Activated naive CD4-positive, alpha-beta T cell treated with anti-CD3 and anti-CD28 coated beads, Interleukin-2, amount 10 ng/mL, durations not matched to agents 7 days and 5 days (primary cell): ENCODE data around the gene KIF23.

Source experiments
- CTCF ChIA-PET: fragments of 350-600 bp; sonication (Branson Sonifier 250); formaldehyde crosslinking; loops from one replicate; lab custom pipeline; 2021; ENCODE audit warnings: antibody characterized with exemption; lab: Charles Lee
- DNase-seq: peaks from one replicate; pipeline ENCODE4 v3.0.0-alpha.2; 2020
- H3K27ac Mint-ChIP-seq: one replicate; pipeline ENCODE4 v1.8.0; 2021; ENCODE audit warnings: mild to moderate bottlenecking, moderate library complexity, mixed read lengths
- H3K27me3 Mint-ChIP-seq: one replicate; pipeline ENCODE4 v1.8.0; 2021; ENCODE audit warnings: mild to moderate bottlenecking, mixed read lengths
- H3K36me3 Mint-ChIP-seq: one replicate; pipeline ENCODE4 v1.8.0; 2021; ENCODE audit warnings: mixed read lengths
- H3K4me1 Mint-ChIP-seq: one replicate; pipeline ENCODE4 v1.8.0; 2021; ENCODE audit warnings: mixed read lengths
- H3K4me3 Mint-ChIP-seq: one replicate; pipeline ENCODE4 v1.8.0; 2021; ENCODE audit warnings: mild to moderate bottlenecking, moderate library complexity, mixed read lengths
- H3K9me3 Mint-ChIP-seq: one replicate; pipeline ENCODE4 v1.8.0; 2021; ENCODE audit warnings: mixed read lengths

KIF23 gene

DNA sequence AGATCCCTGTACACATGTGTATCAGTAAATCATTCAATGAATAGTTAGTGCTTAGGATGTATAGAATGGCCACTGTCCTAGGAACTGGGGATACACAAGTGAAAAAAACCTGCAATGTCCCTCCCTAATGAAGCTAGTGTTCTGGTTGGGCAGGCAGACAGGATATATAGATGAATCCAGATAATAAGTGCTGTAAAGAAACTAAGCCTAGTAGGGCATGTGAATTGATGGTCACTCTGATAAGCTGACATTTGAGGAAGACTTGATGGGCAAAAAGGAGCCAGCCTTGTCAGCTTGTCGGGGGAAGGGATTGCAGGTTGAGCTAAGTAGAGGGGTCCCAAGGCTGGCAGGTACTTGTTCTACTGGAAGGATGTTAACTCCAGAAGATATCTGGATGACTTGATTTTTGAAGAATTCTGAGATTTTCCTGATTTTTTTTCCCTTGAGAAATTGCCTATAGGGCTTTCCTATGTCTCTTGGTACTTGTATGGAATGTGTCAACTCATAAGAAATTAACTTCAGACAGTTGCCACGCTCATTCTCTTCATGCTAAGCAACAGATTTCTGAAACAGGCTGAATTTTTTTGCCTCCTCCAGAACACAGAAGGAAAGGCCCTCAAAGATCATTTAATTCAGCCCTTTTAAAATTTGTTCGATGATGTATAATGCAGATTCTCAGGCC lies 6.3 kb upstream of the KIF23 start:
- no peak overlapping the region for H3K27ac Mint-ChIP-seq
- DNase-seq, result no peak
- no peak overlapping the region for H3K4me3 Mint-ChIP-seq
- H3K4me1 Mint-ChIP-seq, result no peaks in the 10 kb centered on the region
- no peaks in the 10 kb centered on the region for H3K9me3 Mint-ChIP-seq
- peaks cover 22% of the 10 kb centered on the region for H3K27me3 Mint-ChIP-seq
- no peaks in the 10 kb centered on the region for H3K36me3 Mint-ChIP-seq
- CTCF ChIA-PET, result interaction anchor here (1.3 kb wide), 1 partner anchor 13 kb away, joined by 4 read pairs; no protein-coding TSS in a partner anchor

DNA sequence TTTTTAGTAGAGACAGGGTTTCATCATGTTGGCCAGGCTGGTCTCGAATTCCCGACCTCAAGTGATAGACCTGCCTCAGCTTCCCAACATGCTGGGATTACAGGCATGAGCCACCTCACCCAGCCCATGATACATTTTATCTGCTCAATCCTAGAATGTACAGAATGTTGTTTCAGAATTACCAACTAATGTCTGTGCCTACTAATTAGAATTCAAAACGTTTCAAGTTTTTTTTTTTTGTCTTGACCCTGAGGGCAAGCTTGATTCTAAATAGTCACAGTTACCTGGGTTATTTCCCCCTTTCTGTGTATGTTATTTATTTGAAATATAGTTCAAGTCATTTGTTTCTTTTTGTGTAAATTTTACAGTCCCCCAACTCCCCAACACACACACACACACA lies 5.3 kb upstream of the KIF23 start:
- Mint-ChIP-seq H3K36me3 (no peaks in the 10 kb centered on the region), H3K27me3 (peaks cover 22% of the 10 kb centered on the region), H3K4me1 (peaks cover 4% of the 10 kb centered on the region), H3K9me3 (no peaks in the 10 kb centered on the region), H3K27ac (no peak overlapping the region), H3K4me3 (no peak overlapping the region)
- no peak for DNase-seq
- CTCF ChIA-PET, result no interaction called here

DNA sequence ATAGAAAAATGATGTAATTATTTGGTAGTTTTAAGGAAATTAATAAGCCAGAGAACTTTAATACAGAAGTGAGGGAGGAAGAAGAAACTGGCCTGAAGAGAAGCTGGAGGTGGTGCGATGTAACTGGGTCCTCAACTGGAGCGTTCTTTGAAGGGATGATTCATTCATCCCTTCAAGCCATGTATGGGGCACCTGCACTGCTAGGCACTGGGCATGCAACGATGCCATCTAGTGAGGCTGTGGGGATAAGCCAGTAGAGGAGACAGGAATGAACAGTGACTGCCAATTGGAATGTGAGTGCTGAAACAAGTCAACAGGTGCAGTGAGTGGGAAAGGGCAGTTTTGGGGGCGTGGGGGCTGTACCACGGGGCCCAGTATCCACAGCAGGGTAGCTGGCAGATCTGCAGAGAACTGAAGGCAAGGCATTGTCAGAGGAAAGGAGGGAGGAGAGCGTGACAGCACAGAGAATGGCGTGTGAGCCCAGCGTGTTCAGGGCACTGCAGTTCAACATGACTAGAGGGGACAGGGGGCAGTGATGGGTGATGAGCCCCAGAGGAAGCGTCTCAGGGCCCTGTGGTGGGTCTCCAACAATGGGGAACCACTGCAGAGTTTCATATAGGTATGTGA lies 3.8 kb upstream of the KIF23 start:
- Mint-ChIP-seq H3K4me3 (no peak overlapping the region), H3K27me3 (peaks cover 21% of the 10 kb centered on the region), H3K4me1 (peaks cover 12% of the 10 kb centered on the region), H3K27ac (no peak overlapping the region), H3K36me3 (peaks cover 1% of the 10 kb centered on the region), H3K9me3 (no peaks in the 10 kb centered on the region)
- DNase-seq, result peak; percentile 30
- CTCF ChIA-PET, result interaction anchor here (1.1 kb wide), 1 partner anchor 351 kb away, joined by 3 read pairs; no protein-coding TSS in a partner anchor

DNA sequence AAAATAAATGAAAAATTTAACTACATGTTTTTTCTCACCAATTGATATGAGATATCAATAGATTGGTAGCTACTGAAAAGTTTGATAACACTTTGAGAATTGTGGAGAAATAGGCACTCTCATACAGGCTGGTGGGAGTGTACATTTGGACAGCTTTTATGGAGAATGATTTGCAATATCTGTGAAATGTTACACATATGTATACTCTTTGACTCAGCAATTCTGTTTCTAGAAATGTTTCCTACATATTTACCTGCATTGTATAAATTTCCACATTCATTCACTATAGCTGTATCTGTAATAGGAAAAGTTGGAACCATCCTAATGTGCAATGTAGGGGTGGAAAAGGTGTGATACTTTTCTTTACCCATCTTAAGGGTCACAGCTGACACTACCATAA lies 1.9 kb upstream of the KIF23 start:
- Mint-ChIP-seq H3K27me3 (peaks cover 16% of the 10 kb centered on the region), H3K4me3 (no peak overlapping the region), H3K36me3 (peaks cover 3% of the 10 kb centered on the region), H3K4me1 (peaks cover 26% of the 10 kb centered on the region), H3K27ac (no peak overlapping the region), H3K9me3 (no peaks in the 10 kb centered on the region)
- CTCF ChIA-PET, result interaction anchor here (1.2 to 1.6 kb wide), 2 partner anchors 13 to 74 kb away, joined by 3 read pairs; no protein-coding TSS in a partner anchor
- no peak for DNase-seq

DNA sequence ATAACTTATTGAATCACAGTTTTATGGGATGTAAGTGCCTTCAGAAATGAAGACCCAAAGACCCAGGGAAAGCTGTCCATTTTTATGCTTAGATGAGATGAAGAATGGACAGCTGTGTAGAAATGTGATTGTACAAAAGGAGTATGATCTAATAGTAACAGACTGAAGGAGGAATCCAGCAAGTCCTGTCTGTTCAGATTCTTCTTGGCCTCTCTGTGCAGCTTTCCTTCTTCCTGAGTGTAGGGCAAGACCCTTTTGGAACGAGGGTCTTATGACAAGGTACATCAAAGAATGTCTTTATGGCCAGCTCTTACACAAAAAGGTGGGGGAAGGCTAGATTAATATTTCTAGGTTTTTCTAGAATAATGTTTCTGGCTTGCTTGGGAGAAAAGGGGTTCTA lies 1.4 kb upstream of the KIF23 start:
- no peak overlapping the region for H3K4me3 Mint-ChIP-seq
- no peak for DNase-seq
- peaks cover 30% of the 10 kb centered on the region for H3K4me1 Mint-ChIP-seq
- peaks cover 15% of the 10 kb centered on the region for H3K27me3 Mint-ChIP-seq
- CTCF ChIA-PET, result interaction anchor here (1.2 to 1.6 kb wide), 2 partner anchors 13 to 75 kb away, joined by 3 read pairs; no protein-coding TSS in a partner anchor
- no peaks in the 10 kb centered on the region for H3K9me3 Mint-ChIP-seq
- H3K36me3 Mint-ChIP-seq, result peaks cover 7% of the 10 kb centered on the region
- H3K27ac Mint-ChIP-seq, result no peak overlapping the region

DNA sequence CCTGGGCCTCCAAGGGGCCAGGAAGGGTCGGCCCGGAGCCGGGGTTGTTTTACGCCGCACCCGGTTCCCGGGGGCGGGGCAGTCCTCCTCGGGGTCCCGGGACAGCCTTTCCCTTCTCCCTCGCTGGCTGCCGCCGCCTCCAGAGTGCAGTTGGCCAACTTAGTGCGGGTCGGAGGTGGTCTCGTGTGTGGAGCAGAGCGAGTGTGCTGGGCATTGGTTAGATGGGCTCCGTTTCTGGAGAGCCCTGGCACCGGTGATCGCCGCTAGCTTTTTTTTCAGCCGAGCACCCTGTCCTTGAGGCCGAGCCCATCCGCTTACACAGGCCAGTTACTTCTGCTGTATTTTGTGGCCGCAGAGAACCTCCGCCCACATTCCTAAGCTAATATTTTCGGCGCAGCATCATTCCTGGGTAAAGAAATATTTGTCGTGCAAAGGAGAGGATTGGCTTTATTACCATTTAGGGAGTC lies 585 bp downstream of the KIF23 start:
- Mint-ChIP-seq H3K9me3 (no peaks in the 10 kb centered on the region), H3K4me1 (peaks cover 41% of the 10 kb centered on the region), H3K36me3 (peaks cover 24% of the 10 kb centered on the region), H3K4me3 (peak overlapping the region; percentile 86), H3K27ac (no peak overlapping the region), H3K27me3 (peaks cover 10% of the 10 kb centered on the region)
- CTCF ChIA-PET, result no interaction called here
- DNase-seq, result peak; percentile 48

DNA sequence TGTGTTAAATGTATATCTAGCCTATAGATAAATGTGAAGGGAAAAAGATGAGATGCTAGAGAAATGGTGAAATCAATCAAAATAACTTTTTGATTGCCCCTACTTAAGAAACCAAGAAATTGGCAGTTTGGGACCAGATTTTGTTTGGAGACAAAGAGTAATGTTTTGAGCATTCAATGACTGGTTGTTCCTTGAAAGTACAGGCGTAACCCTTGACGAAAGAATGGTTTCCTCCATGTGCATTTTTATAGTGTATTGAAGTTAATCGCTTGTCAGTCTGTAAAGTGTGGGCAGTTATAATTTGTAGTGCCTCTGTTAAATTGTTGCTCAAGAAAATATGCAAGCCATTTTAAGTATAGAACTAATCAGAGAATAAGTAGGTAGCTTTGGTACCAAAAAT lies 1.2 kb downstream of the KIF23 start:
- Mint-ChIP-seq H3K9me3 (no peaks in the 10 kb centered on the region), H3K27ac (no peak overlapping the region), H3K4me1 (peaks cover 41% of the 10 kb centered on the region), H3K27me3 (peaks cover 10% of the 10 kb centered on the region), H3K4me3 (peak overlapping the region; percentile 86), H3K36me3 (peaks cover 27% of the 10 kb centered on the region)
- CTCF ChIA-PET, result no interaction called here
- DNase-seq, result no peak

DNA sequence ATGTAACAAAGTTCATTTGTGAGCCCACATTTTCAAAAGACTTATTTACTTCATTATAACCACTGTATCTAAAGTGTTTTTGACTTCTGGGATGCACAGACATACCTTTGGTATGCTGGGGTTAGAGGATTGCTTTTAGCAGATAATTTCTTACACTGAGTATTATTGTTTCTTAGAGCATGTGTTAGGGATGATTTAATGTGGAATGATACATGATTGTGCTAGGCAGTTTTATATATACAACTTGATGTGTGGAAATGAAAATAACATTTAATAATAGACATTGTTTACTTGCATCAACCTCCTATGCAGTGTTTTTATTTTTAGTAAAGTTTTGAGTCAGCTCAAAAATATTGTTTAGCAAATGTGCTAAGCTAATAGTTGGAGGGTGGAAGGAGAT lies 3.4 kb downstream of the KIF23 start:
- Mint-ChIP-seq H3K9me3 (no peaks in the 10 kb centered on the region), H3K4me1 (peaks cover 41% of the 10 kb centered on the region), H3K36me3 (peaks cover 37% of the 10 kb centered on the region), H3K4me3 (no peak overlapping the region), H3K27me3 (peaks cover 10% of the 10 kb centered on the region), H3K27ac (no peak overlapping the region)
- no peak for DNase-seq
- CTCF ChIA-PET, result interaction anchor here (0.9 to 1.0 kb wide), 2 partner anchors 23 to 45 kb away, joined by 3 read pairs; no protein-coding TSS in a partner anchor

DNA sequence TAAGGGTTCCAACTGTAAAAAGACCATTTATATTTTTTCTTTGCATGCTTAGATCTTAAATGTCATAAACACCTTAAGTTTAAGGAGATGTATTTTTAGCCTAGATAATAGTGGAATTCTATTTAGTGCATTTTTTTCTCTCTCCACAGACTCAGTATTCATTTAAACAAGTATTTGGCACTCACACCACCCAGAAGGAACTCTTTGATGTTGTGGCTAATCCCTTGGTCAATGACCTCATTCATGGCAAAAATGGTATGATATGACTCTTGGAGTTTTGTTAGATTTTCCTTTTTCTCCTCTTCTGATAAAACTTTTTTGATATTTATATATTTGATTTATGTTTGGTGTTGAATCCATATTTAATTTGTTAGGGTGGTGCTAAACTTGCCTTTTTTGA lies 7.3 kb downstream of the KIF23 start:
- no peak overlapping the region for H3K27ac Mint-ChIP-seq
- H3K4me1 Mint-ChIP-seq, result peaks cover 18% of the 10 kb centered on the region
- peaks cover 64% of the 10 kb centered on the region for H3K36me3 Mint-ChIP-seq
- H3K9me3 Mint-ChIP-seq, result no peaks in the 10 kb centered on the region
- no peak overlapping the region for H3K4me3 Mint-ChIP-seq
- H3K27me3 Mint-ChIP-seq, result no peaks in the 10 kb centered on the region
- DNase-seq, result no peak
- CTCF ChIA-PET, result no interaction called here

DNA sequence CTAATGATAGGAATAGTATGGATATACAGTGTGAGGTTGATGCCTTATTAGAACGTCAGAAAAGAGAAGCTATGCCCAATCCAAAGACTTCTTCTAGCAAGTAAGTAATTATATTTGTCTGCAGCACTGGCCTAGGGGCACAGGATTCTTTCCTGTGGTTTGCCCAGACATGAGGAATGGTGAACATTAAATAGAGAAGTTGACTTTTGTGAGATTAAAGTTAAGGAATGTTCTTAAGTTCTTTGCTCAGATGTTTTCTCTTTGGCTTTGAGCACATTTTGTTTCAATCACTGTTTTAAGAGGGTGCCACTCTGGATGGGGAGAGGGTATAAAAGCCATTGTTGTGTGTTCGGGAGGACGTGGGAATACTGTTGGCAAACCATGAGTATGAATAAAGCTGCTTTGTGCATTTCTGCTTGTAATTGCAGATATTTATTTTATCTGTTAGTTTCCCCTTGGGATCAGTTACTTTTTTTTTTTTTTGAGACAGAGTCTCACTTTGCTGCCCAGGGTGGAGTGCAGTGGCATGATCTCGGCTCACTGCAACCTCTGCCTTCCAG lies 8.3 kb downstream of the KIF23 start:
- Mint-ChIP-seq H3K4me3 (no peak overlapping the region), H3K4me1 (peaks cover 13% of the 10 kb centered on the region), H3K27me3 (no peaks in the 10 kb centered on the region), H3K9me3 (no peaks in the 10 kb centered on the region), H3K27ac (no peak overlapping the region), H3K36me3 (peaks cover 65% of the 10 kb centered on the region)
- DNase-seq, result no peak
- CTCF ChIA-PET, result interaction anchor here (0.7 kb wide), 1 partner anchor 18 kb away, joined by 4 read pairs; no protein-coding TSS in a partner anchor

DNA sequence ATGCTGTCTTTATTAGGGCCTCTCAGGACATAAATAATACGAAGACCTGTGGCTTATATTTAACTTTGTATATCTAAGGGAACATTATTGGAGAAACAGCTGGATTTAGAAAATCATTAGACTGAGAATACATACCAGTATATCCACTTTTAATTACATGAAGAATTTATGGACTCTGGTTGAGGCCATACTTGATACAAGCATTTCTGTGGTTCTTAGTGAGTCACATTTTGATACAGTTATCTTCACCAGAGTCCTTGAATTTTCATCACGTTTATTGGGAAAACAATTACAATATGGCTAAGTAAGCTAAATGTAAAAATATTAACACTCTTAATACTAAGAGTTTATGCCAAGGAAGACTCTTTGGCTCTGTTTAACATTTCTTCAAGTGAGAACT lies 9.9 kb downstream of the KIF23 start:
- H3K27ac Mint-ChIP-seq, result no peak overlapping the region
- peaks cover 5% of the 10 kb centered on the region for H3K4me1 Mint-ChIP-seq
- DNase-seq, result no peak
- H3K27me3 Mint-ChIP-seq, result no peaks in the 10 kb centered on the region
- CTCF ChIA-PET, result no interaction called here
- no peaks in the 10 kb centered on the region for H3K9me3 Mint-ChIP-seq
- peaks cover 61% of the 10 kb centered on the region for H3K36me3 Mint-ChIP-seq
- H3K4me3 Mint-ChIP-seq, result no peak overlapping the region

DNA sequence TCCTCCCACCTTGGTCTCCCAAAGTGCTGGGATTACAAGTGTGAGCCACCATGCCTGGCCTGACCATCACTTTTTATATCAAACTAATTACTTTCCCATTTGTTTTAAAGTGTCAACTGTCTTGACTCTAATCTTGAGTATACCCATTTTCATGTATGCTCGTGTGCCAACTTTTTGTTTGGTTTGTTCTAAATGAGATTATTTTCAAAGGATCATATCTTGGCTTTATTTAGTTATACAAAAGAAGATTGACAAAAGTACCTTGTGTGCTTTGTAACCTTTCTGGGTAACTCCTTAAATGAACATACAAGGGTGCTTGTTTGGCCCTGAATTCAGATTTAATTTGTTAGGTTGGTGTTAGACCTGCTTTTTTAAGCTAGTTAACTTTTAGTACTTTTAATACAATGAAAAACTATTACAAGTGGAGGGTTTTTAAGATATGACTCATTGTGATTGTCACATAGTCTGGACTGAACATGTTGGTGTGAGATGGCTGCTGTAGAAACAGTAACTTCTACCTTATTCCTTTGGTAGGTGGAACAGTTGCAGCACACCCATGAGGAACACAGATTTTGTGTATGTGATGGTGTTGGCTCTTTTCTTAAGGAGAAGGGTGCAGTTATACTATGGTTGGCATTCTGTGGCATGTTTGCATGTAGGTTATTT lies 10.7 kb downstream of the KIF23 start:
- H3K27ac Mint-ChIP-seq, result no peak overlapping the region
- no peaks in the 10 kb centered on the region for H3K27me3 Mint-ChIP-seq
- H3K36me3 Mint-ChIP-seq, result peaks cover 59% of the 10 kb centered on the region
- no peaks in the 10 kb centered on the region for H3K4me1 Mint-ChIP-seq
- no peak for DNase-seq
- no peak overlapping the region for H3K4me3 Mint-ChIP-seq
- CTCF ChIA-PET, result interaction anchor here (1.6 kb wide), 1 partner anchor 13 kb away, joined by 3 read pairs; no protein-coding TSS in a partner anchor
- no peaks in the 10 kb centered on the region for H3K9me3 Mint-ChIP-seq

DNA sequence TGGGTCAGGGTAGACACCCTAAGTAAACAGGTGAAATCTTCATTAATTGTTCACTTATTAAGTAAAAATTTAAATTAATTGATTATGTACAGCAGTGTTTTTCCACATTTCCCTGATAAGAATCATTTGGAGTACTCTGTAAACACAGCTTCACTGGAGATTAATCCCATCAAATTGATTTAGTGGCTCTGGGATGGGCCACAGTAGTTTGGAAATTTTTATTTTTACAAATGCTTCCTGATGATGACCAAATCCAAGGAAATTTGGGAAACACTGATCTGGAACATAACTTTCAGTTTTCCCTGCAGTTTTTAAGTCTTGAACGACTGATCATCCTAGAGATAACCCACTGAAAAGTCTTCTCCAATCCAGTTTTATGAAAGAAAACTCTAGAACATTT lies 19.7 kb downstream of the KIF23 start:
- H3K36me3 Mint-ChIP-seq, result peaks cover 73% of the 10 kb centered on the region
- CTCF ChIA-PET, result no interaction called here

DNA sequence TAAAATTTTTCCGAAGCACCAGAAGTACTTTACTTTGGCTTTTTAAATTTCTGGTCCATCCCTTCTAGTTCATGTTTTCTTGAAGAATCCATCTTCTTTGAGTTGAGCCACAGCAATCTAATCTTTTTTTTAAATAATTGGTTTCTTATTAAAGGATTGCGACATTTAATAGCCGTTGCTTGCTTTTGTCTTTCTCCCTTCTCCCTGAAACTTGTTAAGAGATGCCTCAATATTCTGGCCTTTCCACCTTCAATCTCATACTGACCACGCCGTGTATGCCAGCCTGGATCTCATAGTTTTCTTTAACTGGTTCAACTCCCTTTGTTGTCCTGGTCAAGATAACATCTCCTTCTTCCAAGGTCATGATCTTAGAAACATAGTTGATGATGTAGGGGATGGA lies 20.1 kb downstream of the KIF23 start:
- H3K4me3 Mint-ChIP-seq, result no peak overlapping the region
- DNase-seq, result no peak
- no peaks in the 10 kb centered on the region for H3K27me3 Mint-ChIP-seq
- H3K9me3 Mint-ChIP-seq, result no peaks in the 10 kb centered on the region
- H3K4me1 Mint-ChIP-seq, result no peaks in the 10 kb centered on the region
- CTCF ChIA-PET, result no interaction called here
- peaks cover 70% of the 10 kb centered on the region for H3K36me3 Mint-ChIP-seq
- no peak overlapping the region for H3K27ac Mint-ChIP-seq

More for the DNA sequence above, 19.7 kb downstream of the KIF23 start:
- Mint-ChIP-seq H3K27me3 (no peaks in the 10 kb centered on the region), H3K9me3 (no peaks in the 10 kb centered on the region), H3K4me3 (no peak overlapping the region), H3K27ac (no peak overlapping the region), H3K4me1 (no peaks in the 10 kb centered on the region)
- DNase-seq, result no peak
